Measurements from ENCODE around the gene ROCK2.

The ROCK2 gene

DNA sequence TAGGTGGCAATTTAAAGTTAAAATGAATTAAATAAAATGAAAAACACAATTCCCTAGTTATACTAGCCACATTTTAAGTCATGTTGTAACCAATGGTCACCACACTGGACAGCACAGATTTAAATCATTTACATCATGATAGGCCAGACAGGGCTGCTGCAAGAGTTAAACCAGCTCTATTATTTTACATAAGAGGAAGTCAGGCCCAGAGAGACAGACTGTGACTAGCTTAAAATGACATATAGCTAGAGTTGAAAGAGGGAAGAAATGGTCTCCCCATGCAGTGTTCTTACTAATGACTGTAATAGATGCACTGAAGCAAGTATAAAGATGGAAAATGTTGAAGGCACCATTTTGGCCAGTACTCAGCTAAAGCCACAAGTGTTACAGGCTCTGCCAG, 119.5 kb downstream of the ROCK2 start:
- no peaks in the 10 kb centered on the region for H3K4me1 ChIP-seq (ENCODE audit: control insufficient read depth, insufficient read depth, low read length)
- POLR2A ChIA-PET = no interaction called here
- H3K36me3 ChIP-seq (ENCODE audit: control insufficient read depth in 2 of 2, insufficient read depth in 1 of 2, low read length in 2 of 2) = peaks cover 13 to 19% of the 10 kb centered on the region in 2 experiments
- no peaks in the 10 kb centered on the region for H3K9me3 ChIP-seq (ENCODE audit: control insufficient read depth, insufficient read depth, low read depth, low read length)
- TF ChIP-seq ZNF658 (tag by site-specific recombination; IDR thresholded peaks at IDR 0.05) = no peak
- TF ChIP-seq ZNF19 (tag by site-specific recombination; IDR thresholded peaks at IDR 0.05; ENCODE audit: low read depth) = no peak
- no peak for TF ChIP-seq YY2 (tag by site-specific recombination; IDR thresholded peaks at IDR 0.05)
- TF ChIP-seq ZNF214 (tag by site-specific recombination; IDR thresholded peaks at IDR 0.05; ENCODE audit: borderline replicate concordance) = no peak
- TF ChIP-seq ZNF138 (tag by site-specific recombination; IDR thresholded peaks at IDR 0.05; ENCODE audit: borderline replicate concordance) = no peak
- TF ChIP-seq, protein P1, sequence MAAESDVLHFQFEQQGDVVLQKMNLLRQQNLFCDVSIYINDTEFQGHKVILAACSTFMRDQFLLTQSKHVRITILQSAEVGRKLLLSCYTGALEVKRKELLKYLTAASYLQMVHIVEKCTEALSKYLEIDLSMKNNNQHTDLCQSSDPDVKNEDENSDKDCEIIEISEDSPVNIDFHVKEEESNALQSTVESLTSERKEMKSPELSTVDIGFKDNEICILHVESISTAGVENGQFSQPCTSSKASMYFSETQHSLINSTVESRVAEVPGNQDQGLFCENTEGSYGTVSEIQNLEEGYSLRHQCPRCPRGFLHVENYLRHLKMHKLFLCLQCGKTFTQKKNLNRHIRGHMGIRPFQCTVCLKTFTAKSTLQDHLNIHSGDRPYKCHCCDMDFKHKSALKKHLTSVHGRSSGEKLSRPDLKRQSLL (tag by site-specific recombination; IDR thresholded peaks at IDR 0.05) = no peak
- no peak for TF ChIP-seq ZBTB20 (tag by site-specific recombination; IDR thresholded peaks at IDR 0.05)
- H3K4me3 ChIP-seq (ENCODE audit: low read depth, low read length) = no peak overlapping the region
- no peak overlapping the region for H3K27ac ChIP-seq (ENCODE audit: extremely low read depth, low read depth, low read length)
- CTCF ChIA-PET = interaction anchor here (0.7 to 1.3 kb wide), 4 partner anchors 8 to 411 kb away, joined by 3 to 4 read pairs (median 4); no protein-coding TSS in a partner anchor

DNA sequence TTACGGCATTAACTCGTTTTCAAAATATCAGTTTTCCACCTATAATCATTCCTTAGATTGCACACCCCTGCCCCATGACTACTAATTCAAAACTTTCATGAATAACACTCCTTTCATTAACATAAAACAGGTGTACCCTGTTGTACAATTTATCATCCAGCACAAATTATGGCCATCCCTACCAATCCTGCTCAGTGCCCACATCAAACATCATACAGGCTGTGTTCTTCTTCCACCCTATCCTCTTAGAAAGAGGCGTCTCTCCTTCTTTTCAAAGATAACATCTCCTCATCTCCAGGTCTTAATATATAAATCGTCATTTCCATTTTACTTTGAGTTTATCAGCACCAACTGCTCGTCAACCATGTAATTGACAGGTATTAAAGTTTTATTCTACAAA, 121.6 kb downstream of the ROCK2 start:
- Histone ChIP-seq H3K27ac (ENCODE audit: extremely low read depth, low read depth, low read length) (no peak overlapping the region), H3K9me3 (ENCODE audit: control insufficient read depth, insufficient read depth, low read depth, low read length) (no peaks in the 10 kb centered on the region), H3K4me1 (ENCODE audit: control insufficient read depth, insufficient read depth, low read length) (no peaks in the 10 kb centered on the region), H3K36me3 (ENCODE audit: control insufficient read depth in 2 of 2, insufficient read depth in 1 of 2, low read length in 2 of 2) (peaks cover 13 to 28% of the 10 kb centered on the region in 2 experiments), H3K4me3 (ENCODE audit: low read depth, low read length) (no peak overlapping the region)
- ChIA-PET CTCF (no interaction called here), POLR2A (no interaction called here)
- TF ChIP-seq ZNF501 (tag by site-specific recombination; IDR thresholded peaks at IDR 0.05) (no peak), SETDB1 (IDR thresholded peaks at IDR 0.05; ENCODE audit: insufficient read length, low read length) (no peak), ZNF629 (tag by site-specific recombination; IDR thresholded peaks at IDR 0.05) (no peak), ZNF354C (tag by site-specific recombination; IDR thresholded peaks at IDR 0.05; ENCODE audit: borderline replicate concordance, low read depth) (no peak), ZNF221 (tag by site-specific recombination; IDR thresholded peaks at IDR 0.05; ENCODE audit: borderline replicate concordance) (no peak), ZNF677 (tag by site-specific recombination; IDR thresholded peaks at IDR 0.05) (no peak), MEIS1 (CRISPR knock-in tag; IDR thresholded peaks at IDR 0.05; ENCODE audit: borderline replicate concordance) (no peak), ZNF19 (tag by site-specific recombination; IDR thresholded peaks at IDR 0.05; ENCODE audit: low read depth) (no peak), ZNF391 (tag by site-specific recombination; IDR thresholded peaks at IDR 0.05; ENCODE audit: borderline replicate concordance, low read depth) (no peak), ZNF423 (tag by site-specific recombination; IDR thresholded peaks at IDR 0.05) (no peak), ZNF561 (tag by site-specific recombination; IDR thresholded peaks at IDR 0.05; ENCODE audit: borderline replicate concordance) (no peak), YY1 (tag by site-specific recombination; IDR thresholded peaks at IDR 0.05) (no peak), GLI2 (tag by site-specific recombination; IDR thresholded peaks at IDR 0.05; ENCODE audit: borderline replicate concordance, low read depth) (no peak), ZNF529 (tag by site-specific recombination; IDR thresholded peaks at IDR 0.05; ENCODE audit: insufficient replicate concordance) (no peak), ZNF791 (tag by site-specific recombination; IDR thresholded peaks at IDR 0.05) (no peak), ZFHX2 (tag by site-specific recombination; conservative IDR thresholded peaks at IDR 0.05) (no peak)
- TF ChIP-seq, protein P1 (tag by site-specific recombination; IDR thresholded peaks at IDR 0.05) = no peak
- TF ChIP-seq, protein P2, sequence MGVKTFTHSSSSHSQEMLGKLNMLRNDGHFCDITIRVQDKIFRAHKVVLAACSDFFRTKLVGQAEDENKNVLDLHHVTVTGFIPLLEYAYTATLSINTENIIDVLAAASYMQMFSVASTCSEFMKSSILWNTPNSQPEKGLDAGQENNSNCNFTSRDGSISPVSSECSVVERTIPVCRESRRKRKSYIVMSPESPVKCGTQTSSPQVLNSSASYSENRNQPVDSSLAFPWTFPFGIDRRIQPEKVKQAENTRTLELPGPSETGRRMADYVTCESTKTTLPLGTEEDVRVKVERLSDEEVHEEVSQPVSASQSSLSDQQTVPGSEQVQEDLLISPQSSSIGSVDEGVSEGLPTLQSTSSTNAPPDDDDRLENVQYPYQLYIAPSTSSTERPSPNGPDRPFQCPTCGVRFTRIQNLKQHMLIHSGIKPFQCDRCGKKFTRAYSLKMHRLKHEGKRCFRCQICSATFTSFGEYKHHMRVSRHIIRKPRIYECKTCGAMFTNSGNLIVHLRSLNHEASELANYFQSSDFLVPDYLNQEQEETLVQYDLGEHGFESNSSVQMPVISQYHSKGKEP (tag by site-specific recombination; IDR thresholded peaks at IDR 0.05) = no peak

Measured in HEK293 (cell line).